ENCODE data around the gene PCDH9.

The PCDH9 gene

DNA sequence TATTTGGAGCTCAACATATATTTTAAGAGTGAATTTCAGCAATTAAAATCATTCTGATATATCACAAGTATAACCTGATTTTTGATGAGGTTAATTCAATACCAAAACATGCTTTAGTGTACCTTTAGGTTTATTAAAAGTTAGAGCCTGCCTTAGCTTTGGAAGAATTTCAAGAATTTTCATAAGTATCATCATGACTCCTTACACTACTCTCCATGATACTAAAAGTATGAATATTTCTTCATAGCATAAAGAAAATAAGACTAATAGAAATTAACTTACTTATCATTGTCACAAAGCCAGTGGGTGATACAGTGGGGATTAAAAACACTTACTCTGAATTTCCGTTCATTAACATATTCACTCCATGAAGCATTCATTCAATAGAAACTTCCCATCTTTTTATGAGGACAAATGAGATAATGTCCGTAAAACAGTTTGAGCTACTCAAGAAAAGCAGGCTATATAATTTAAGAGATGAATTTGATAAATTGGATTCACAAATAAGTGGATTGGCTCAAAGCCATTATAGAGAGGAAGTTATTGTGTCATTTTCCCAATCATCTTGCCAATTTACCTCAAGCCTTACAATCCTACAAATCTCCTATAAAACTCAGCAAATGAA lies 214.0 kb downstream of the PCDH9 start:
- peak; percentile 53 for DNase-seq

DNA sequence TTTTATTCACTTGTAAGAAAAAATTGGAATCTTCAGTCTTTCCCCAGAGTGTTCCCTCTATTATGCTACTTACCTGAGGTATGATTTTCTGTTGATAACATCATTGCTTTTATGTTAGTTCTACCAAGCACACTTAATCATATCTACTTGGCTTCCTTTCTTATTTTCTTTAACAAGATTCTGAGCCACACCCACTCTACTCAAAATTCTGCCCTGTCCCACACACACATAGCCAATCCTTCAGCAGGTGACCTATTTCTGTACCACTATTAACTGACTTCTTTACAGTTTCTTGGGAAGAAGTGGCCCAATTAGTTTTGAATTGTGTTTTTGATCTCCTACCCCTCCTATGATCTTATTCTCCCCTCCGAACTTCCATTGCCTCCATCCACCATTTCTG lies 215.7 kb downstream of the PCDH9 start:
- DNase-seq, result no peak

DNA sequence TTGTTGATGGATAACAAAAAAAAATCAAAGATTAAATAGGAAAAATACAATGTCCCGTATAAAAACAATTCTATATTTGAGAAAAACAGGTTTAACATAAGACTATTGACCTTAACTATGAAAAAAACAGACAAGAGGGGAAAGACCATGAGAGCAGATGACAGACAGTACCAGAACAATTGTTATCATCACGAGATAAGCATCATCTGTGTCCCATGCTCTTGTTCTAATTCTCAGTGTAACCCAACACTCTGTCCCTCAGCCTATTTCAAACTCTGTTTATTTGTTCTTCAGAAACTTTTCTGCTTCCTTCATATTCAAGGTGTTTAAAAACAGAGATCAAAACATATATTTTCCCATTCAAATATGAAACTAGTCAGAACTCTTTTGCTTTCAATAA lies 216.4 kb downstream of the PCDH9 start:
- peak; percentile 75 for DNase-seq

DNA sequence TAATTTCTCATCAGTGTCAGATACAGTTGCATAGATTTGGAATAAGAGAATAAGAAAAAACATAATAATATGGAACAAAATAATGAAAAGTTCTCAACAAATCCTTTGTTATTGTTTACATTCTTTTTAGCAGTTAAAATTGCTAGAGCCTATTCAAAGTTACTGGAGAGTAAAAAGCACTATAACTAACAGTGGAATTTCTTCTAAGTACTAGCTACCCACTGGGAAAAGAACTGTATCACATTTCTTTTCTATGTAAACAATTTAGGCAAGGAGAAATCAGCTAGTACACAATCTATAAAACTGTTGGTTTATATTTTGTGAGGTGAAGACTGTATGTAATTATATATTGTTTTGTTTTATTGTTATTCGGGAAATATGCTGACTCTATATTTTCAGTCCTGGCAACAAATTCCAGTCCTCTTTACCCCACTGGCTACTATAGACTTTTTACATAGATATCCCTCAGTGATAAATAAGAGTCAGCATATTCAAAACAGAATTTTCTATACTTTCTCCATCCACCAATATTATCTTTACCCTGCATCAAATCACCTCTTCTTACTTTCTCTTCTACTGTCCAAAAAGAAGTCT lies 222.0 kb downstream of the PCDH9 start:
- peak; percentile 43 for DNase-seq

DNA sequence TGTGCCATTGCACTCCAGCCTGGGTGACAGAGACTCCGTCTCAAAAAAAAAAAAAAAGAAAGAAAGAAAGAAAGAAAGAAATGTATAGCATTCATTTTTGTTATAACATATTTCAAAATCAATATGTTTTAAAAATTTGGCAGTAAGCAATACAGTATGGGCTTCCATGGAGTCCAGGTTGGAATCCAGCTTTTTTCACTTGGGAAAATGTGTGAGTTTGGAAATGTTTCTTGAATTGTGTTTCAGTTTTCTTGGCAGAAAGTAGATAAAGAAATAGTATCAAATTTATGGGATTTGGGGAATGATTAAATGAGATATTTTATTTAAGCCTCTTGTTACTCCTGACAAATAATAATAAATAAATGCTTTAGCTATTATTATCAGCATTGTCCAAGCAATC lies 225.6 kb downstream of the PCDH9 start:
- no peak for DNase-seq

DNA sequence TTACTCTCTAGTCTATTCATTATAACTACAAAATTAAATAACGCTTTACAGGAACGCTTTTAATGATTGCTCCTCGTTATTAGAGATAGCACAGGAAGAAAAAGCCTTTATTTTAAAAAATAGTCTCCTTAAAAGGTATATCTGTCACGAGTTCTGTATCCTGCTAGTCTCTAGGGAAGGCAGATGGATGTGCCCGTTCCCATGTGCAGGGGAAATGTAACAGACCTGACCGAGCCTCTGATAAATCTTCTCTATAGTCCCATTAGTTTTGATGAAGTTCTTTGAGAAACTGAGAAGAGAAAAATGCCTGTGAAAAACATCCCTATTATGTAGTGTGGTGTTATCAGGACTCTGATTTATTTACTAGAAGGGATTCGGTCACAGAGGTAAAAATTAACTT lies 226.4 kb downstream of the PCDH9 start:
- no peak for DNase-seq

DNA sequence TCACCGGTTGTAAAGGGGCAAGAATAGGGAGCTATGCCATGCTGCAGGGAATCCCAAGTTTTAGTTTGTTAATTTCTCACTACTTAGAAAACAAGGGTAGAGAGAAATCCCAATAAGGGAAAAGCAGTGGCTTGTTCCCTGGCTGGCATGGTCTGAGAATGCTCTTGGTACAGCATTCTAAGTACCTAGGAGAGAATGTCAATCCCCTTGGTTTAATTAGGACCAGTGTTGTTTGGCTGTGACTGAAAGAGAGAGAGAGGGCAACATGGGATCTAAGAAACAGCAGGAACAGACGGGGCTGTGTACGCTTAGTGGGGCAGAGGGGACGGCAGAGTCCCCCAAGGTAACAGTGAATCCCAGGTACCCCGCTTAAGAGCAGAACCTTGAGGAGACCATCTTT lies 228.8 kb downstream of the PCDH9 start:
- DNase-seq, result peak; percentile 91

DNA sequence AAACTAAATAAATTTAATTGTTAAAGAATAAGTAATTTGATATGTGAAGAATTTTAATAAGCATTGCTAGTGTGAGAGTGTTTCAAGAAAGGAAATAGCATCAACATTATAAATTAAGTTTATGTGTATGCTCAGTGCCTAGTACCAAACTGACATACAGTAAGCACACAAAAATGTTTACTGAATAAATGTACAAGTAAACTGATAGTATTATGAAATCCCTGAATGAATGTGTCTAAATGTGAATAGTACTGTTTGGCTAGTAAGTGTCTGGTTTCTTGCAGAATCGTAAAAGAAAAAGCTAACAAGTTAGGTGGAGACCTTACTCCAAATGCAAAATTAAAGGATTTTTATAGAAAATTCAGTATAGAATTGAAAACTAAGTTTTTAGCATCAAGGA lies 233.6 kb downstream of the PCDH9 start:
- DNase-seq, result no peak

DNA sequence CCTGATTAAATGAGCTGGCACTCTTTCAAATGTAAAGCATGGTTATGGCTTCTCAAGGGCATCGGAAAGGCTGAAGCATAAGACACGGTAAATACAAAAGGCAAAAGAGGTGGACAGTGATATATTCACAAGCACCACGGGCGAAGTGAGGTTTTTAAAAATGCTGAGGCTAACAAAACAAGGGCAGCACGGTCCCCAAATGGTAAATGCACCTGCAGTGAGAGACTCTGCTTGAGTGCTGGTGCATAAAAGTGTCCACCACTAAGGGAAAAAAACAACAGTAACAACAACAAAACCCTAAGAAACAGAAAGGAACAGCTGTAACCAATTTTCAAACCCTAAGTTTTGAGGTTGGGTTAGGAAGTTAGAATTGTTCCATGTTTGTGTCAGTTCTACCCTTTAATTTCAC lies 234.9 kb downstream of the PCDH9 start:
- DNase-seq, result peak; percentile 64

DNA sequence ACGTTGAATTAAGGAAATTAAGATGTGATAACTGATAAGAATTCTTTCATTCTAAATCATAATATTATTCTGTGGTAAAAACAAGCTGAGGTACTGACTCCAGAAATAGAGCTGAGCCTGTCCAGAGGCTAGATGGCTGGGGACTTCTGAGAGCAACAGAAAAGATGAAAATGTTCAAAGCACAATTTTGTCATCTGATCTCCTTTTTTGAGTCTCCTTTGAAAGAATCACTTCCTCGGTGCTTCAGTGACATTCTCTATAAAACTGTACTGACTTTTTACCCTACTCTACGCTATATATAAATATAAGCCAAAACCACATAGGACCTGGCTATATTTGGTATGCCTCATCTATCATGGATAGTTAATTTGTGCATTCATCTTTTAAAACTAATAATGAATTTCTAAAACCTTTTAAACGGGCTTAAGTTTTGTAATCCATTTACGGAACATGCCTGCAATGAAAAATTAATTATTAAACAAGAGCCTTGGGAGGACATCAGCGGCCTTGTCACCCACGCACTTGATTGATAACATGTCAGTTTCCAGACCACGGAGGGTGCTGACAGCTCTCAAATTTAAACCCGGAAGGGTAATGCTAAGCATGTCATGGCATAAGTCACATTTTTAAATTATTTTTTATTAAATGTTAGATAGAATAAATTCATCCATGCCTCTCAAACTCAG lies 235.5 kb downstream of the PCDH9 start:
- no peak for DNase-seq

DNA sequence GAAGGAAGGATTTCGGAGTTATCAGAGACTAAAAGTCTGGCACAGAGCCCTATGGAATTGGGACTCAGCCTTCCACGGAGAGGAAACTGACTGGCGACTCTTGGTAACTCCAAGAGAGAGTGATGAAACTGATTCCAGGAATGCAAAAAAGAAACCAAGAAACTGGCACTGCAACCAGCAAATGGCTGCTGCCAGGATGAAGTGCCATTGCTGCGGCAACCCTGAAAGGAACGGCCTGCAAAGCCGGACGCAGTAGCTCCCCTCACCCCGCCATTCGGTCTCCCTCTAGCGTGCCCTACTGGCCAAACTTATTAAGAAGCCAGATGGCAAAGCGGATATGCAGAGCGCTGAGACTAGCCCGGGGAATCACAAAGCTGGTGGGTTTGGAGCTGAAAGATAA lies 236.0 kb downstream of the PCDH9 start:
- DNase-seq, result peak; percentile 76

DNA sequence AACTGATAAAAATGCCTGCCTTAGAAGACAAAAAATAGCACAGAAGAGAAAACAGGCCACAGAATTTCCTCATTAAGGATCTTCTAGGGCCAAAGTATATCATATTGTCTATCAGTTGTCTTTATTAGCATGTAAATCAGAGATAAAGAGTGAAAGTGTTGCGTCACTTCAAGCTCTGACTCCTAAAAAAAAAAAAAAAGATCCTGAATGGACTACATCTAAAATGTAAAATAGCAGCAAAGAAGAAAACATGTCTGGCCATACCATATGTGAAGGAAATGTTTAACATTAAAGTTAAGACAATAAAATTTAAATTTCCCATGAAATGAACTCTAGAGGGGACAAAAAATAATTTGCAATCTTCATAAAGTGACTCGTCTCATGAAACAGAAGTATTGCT lies 237.4 kb downstream of the PCDH9 start:
- DNase-seq, result no peak

DNA sequence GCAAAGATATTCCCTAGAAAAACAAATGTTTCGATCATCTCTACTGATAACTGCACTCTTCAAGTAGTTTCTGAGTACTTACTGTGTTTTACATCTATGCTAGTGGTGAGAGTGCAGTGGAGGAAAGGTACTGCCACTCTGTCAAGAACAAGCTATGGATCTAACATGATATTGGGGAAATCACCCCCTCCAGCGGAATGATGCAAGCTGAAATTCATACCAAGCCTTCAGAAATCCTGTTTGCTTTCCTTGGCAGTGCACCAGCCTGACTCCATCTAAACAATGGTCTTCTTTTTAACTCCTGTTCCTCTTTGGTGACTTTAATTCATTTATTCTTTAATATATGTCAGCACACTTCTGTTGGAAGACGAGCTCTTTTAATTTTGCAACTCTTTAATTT lies 238.0 kb downstream of the PCDH9 start:
- peak; percentile 92 for DNase-seq

DNA sequence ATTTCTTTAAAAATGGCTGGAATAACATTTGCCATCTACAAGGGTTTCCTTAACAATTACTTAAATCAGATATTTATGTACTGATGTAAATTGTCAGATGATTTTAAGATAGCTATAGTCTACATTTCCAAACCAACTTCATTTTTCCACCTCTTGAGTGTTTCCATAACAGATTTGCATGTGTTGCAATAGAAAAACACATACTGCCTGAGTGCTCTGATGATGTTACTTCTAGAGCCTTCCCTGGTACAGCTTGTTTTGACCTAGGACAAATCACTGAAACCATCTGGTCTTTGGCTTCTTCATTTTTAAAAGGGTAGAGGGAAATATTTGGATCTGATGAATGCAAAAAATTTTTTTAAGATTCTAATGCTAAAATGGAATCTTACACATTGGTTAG lies 245.9 kb downstream of the PCDH9 start:
- no peak for DNase-seq

DNA sequence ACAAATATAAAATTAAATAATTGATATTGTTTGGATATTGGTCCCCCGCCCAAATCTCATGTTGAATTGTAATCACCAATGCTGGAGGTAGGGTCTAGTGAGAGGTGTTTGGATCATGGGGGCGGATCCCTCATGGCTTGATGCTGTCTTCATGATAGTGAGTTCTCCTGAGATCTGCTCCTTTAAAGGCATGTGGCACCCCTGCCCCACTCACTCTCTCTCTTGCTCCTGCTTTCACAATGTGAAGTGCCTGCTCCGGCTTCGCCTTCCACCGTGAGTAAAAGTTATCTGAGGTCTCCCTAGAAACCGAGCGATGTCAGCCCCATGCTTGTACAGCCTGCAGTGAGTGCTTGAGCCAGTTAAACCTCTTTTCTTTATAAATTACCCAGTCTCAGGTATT lies 248.2 kb downstream of the PCDH9 start:
- DNase-seq, result no peak

DNA sequence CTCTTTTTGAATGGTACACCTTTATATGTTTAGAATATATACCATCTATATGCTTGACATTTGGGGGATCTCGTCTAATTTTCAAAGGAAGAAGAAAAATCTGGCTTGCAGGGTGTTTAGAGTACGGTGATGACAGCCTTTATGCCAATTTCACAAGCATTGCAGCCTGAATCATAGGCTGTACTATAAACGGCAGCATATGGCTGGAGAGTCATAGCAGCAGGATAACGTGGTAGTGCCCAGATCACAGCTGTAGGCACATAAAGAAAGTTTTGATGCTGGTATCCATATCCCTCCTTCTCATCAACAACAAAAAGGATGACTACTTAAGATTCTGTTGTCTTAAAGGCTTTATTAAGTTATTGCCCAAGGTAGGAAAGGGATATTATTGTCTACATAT lies 253.0 kb downstream of the PCDH9 start:
- peak; percentile 87 for DNase-seq

DNA sequence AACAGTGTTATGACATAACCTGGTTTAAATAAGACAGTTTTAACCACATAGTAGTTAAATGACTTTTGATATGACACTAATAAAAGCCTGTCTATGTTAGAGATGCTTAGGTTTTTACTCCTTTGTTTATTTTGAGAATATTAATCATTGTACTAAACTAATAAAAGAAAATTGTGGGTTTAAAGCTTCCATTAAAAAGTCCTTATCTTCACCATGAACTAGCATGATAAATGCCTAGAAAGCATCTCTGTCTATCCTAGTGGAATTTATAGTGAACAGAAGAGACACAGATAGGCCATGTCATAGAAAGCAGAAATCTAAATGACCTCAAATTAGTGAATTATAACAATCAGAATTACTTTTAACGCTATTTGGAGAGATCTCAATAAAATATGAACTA lies 255.2 kb downstream of the PCDH9 start:
- no peak for DNase-seq

DNA sequence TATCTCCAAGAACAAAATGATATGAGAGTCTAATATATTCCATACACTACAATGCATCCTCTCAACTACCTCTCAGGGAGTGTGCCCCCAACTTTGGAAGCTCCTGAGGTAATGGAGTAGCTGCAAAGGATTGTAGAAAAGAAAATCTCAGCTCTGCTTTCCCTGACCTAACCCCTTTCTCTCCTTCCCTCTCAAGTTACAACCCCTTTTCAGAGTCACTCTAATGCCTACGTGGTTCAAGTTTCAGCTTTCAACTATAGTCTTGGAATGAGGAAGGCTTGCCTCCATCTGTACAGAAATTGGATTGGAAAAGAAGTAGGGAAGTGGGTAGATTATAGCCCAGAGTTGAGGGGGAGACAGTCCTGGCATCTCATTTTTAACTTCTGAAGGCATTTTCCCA lies 256.0 kb downstream of the PCDH9 start:
- peak; percentile 65 for DNase-seq

DNA sequence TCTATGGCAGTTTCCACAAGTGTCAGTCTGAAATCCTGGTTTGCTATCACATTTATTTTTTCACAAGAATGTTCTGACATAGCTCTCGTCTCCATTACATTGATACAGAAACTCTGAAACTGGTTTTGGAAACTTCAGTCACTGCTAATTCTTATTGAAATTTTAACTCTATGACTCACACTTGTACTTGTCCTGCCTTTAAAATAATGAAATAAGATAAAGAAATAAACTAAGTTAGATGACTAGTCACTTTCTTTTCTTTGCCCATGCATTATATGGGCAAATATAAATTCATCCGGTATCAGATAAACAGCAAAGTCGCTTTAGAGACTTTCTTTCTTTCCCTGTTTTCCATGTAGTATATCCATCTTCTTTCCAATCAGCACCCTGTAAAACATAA lies 257.5 kb downstream of the PCDH9 start:
- no peak for DNase-seq

DNA sequence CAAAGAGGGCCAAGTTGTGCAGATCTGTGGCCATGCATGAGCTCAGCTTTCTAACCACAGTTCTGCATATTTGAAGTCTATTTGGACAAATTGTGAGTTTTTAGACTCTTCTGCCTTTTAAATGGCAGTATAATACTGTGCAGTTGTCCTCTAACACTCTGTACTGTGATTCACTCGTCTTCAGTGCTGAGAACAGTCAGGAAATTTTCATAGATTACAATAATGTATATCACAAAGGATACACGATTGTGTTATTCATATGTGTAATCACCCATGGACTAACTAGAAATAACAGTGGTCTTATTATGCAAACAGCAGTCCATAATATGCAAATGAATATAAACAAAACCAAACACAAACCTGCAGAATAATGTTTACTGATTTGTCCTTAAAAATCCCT lies 259.1 kb downstream of the PCDH9 start:
- DNase-seq, result no peak

DNA sequence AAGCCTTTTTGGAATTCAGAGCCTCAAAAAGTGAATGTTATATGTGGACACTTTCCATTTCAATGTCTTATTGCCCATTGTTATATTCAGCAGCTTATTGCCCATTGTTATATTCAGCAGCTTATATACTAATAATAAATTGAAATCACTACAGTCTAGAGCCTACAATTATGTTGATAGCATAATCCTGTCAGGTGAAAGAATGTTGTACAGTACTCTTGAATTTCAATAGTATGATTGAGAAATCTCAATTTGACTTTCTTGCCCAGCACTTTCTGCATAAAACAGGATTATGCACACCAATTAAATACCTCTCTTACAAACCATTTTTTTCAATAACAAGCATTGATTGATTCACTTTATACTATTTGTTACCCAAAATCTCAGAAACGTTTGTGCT lies 260.8 kb downstream of the PCDH9 start:
- no peak for DNase-seq

DNA sequence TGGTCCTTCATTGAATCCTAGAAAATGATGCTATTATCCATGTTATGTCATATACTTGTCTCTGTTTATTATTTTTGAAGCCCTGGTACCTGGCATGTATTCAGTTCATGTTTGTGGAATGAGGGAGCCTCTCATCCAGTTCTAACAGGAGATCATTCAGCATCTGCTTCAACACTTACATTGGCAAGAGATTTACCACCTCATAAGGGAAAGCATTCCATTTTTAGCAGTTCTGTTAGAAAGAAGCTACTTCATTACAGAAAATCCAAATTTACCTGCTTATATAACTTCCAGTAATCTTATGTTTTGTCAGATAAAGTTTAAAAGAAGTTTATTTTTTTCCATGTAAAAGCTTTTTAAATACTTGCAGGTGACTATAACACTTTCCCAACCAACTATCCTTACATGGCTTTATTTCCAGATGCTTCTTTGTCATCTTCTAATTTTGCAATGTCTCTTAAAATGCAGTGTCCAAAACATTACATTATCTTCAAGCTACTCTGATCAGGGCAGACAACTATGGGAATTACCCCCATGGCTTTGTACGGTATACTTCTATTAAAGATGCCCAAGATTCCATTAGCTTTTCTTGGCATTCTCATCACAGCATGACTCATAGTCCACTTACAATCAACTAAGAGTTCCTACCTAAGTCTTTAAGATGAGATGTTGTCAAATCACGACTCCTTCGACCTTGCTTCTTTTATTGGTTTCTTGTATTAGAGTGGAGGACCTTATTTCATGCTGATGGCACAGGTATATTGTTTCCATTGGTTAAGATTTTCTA lies 262.1 kb downstream of the PCDH9 start:
- DNase-seq, result peak; percentile 40

DNA sequence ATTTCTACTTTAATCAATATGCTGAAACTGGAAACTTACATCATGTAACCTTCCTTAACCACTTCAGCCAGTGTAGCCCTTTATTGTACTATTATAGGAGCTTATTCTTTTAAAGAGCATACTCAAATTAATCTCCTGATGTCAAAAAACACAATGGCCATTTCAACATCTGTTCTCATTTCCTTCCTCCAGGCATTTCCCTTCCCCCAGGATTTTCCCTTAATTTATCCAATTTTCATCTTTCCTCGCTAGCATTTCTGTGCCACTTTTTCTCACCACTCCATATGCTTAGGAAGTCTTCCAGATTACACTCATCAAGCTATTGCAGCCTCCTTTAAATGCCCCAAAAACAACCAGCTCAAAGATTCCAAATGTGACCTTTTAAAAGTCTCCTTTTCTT lies 265.0 kb downstream of the PCDH9 start:
- peak; percentile 87 for DNase-seq

DNA sequence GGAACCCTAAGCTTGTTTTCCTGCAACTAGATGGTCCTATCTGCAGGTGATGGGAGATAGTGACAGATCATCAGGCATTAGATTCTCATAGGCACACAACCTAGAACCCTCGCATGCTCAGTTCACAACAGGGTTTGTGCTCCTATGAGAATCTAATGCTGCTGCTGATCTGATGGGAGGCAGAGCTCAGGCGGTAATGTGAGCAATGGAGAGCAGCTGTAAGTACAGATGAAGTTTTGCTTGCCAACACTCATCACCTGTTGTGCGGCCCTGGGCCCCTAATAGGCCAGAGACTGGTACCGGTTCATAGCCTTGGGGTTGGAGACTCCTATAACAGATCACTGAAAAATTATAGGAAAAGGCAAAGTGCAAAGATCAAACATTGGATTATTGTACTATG lies 267.2 kb downstream of the PCDH9 start:
- DNase-seq, result no peak

All from NCI-H69 (cell line).